Activated CD4-positive, alpha-beta T cell treated with anti-CD3 and anti-CD28 coated beads, Interleukin-2, amount 50 U/mL, for 24 hours (primary cell): ENCODE data around the gene TXNRD2.

Source experiments
- DNase-seq, 2 donors: peaks; one replicate each; pipeline ENCODE4 v3.0.0-alpha.2; 2020; ENCODE audit warnings: low read depth in 1 of 2, low spot score in 1 of 2

Gene TXNRD2

GRCh38 chr22:19826619-19826950 lies 115.0 kb downstream of the TXNRD2 start:
- DNase-seq = no peak

DNA sequence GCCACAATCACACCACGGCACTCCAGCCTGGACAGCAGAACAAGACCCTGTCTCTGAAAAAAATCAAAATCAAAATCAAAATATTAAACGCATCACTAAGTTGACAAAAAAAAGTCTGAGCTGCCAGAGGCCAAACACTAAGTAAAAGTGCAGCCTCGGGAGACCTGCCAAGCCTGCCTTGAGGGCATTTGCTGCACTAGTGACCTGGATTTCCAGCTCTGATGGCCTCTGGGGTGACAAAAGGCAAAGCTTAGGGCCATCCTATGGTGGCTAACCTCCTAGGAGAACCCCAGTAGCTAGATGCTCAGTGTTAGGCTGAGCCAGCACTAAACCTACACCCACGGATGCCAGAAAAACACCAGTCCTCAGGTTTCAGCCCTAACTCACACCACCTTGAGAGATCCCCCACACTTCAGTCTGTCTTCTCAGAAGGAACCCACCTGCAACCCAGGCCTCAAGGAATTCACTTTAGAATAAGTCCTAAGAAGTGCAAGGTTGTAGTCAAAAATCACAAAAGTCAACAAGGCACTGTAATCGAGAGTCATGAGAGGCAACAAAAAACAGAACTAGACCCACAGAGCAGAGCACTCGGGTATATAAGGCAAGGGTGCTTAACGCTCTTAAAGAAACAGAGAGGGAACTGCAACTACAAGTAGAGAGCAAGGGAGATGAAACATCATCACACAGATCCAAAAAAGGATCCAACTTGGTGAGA lies 115.6 kb downstream of the TXNRD2 start:
- no peak for DNase-seq
